Measurements from ENCODE around the gene RAB28.

Gene RAB28

DNA sequence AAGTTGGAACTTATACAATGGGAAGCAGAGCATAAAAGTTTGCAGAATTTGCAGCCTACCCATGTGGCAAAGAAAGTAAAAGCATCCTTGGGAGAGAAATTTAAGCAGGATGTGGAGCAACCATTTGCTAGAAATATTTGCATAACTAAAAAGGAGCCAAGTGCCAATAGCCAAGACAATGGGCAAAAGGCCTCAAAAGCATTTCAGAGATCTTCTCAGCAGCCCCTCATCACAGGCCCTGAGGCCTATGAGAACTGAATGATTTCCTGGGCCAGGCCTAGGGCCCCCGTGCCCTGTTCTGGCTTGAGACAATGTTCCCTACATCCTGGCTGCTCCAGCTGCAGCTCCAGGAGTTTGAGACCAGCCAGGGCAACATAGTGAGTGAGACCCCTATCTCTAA lies 25.3 kb upstream of the RAB28 start:
- DNase-seq (ENCODE audit: low spot score): no peak
- in situ Hi-C loops (cut with MboI; ENCODE audit: low sequenced_read_pairs, unreplicated experiment): no loop called here

DNA sequence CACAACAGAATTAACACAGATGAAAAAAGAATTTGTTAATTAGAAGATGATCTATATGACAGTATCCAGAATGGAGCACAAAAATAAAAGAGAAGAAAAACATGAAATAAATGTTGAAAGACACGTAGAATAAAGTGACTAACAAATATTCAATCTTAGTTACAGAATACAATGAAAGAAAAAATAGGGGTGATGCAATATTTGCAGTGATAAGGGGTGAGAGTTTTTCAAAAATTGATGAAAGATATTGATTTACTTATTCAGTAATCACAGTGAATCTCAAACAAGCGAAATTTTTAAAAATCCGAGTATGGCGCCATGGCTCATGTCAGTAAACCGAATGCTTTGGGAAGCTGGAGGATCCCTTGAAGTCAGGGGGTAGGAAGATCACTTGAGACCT lies 20.2 kb upstream of the RAB28 start:
- in situ Hi-C loops (cut with MboI; ENCODE audit: low sequenced_read_pairs, unreplicated experiment): no loop called here
- TF ChIP-seq, protein P1, sequence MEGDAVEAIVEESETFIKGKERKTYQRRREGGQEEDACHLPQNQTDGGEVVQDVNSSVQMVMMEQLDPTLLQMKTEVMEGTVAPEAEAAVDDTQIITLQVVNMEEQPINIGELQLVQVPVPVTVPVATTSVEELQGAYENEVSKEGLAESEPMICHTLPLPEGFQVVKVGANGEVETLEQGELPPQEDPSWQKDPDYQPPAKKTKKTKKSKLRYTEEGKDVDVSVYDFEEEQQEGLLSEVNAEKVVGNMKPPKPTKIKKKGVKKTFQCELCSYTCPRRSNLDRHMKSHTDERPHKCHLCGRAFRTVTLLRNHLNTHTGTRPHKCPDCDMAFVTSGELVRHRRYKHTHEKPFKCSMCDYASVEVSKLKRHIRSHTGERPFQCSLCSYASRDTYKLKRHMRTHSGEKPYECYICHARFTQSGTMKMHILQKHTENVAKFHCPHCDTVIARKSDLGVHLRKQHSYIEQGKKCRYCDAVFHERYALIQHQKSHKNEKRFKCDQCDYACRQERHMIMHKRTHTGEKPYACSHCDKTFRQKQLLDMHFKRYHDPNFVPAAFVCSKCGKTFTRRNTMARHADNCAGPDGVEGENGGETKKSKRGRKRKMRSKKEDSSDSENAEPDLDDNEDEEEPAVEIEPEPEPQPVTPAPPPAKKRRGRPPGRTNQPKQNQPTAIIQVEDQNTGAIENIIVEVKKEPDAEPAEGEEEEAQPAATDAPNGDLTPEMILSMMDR (IDR thresholded peaks at IDR 0.05; ENCODE audit: borderline replicate concordance, control extremely low read depth, extremely low read depth, insufficient read depth, missing control alignments): no peak
- no peak for DNase-seq (ENCODE audit: low spot score)

More for the DNA sequence above, 25.3 kb upstream of the RAB28 start:
- TF ChIP-seq, protein P1 (IDR thresholded peaks at IDR 0.05; ENCODE audit: borderline replicate concordance, control extremely low read depth, extremely low read depth, insufficient read depth, missing control alignments): no peak

DNA sequence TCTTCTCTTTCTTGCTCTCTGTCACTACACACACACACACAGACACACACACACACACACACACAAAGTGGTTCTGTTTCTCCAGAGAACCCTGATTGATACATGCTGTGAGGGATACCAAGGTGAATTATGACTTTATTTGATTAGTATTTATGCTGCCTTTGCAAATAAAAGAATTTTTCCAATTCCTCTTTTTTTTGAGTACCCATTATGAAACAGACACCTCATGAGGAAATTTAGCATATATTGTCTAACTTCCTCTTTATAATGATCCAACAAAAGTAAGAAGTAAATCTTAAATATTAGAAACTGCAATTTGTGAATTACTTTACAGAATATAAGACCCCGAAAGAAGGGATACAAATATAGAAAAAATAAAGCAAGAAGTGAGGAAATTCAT lies 14.3 kb upstream of the RAB28 start:
- DNase-seq (ENCODE audit: low spot score): no peak
- TF ChIP-seq, protein P1 (IDR thresholded peaks at IDR 0.05; ENCODE audit: borderline replicate concordance, control extremely low read depth, extremely low read depth, insufficient read depth, missing control alignments): no peak
- in situ Hi-C loops (cut with MboI; ENCODE audit: low sequenced_read_pairs, unreplicated experiment): no loop called here

DNA sequence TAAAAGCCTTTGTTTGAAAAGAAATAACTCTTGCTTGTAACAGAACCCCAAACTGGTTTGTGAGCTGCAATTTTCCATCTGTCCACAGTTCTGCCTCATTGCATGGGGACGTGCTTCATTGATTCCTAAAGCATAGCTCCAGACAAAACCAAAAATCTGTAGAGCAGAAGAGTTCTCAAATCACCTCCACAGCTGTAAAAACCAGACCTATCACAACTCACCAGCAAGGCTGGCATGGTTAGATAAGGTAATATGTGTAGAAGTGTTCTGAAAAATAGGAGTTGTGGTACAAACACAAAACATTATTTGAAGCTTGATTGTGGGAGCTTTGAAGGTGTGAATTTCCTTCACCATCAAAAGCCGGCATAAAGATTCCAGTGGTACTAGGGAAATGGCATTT lies 12.5 kb upstream of the RAB28 start:
- in situ Hi-C loops (cut with MboI; ENCODE audit: low sequenced_read_pairs, unreplicated experiment): no loop called here
- no peak for DNase-seq (ENCODE audit: low spot score)
- TF ChIP-seq, protein P1 (IDR thresholded peaks at IDR 0.05; ENCODE audit: borderline replicate concordance, control extremely low read depth, extremely low read depth, insufficient read depth, missing control alignments): no peak

DNA sequence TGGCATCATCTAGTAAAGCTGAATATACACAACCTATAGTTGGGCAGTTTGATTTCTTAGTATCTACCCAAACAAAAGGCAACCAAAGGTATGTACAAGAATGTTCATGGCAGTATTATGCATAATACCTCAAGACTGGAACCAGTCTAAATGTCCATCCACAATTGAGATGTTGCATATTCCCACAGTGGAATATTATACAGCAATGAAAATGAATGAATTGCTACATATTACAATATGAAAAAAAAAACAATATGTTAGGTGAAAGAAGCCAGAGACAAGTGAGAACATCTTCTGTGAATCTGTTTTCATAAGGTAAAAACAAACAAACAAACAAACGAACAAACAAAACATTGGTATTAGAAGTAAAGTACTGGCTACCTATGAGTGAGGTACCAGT lies 11.6 kb upstream of the RAB28 start:
- TF ChIP-seq, protein P1 (IDR thresholded peaks at IDR 0.05; ENCODE audit: borderline replicate concordance, control extremely low read depth, extremely low read depth, insufficient read depth, missing control alignments): no peak
- in situ Hi-C loops (cut with MboI; ENCODE audit: low sequenced_read_pairs, unreplicated experiment): no loop called here
- no peak for DNase-seq (ENCODE audit: low spot score)

DNA sequence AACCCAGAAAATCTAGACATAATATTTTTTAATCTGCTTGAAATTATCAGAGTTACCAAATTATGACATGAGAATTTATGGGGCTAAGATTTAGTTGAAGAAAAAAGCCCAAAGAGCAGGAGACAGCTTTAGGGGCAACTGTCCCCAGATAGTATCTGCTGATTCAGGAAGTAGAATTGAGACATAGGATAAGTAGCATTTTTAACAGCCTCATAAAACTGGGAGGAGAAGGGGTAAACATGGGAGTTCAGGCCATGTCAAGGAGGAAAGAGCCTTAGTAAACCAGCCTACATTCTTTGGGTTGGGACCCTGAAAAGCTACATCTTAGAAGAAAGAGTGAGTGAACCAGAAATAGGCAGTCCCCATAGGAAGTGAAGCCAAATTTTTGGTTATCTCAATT lies 9.7 kb upstream of the RAB28 start:
- DNase-seq (ENCODE audit: low spot score): no peak
- in situ Hi-C loops (cut with MboI; ENCODE audit: low sequenced_read_pairs, unreplicated experiment): no loop called here
- TF ChIP-seq, protein P1 (IDR thresholded peaks at IDR 0.05; ENCODE audit: borderline replicate concordance, control extremely low read depth, extremely low read depth, insufficient read depth, missing control alignments): no peak

DNA sequence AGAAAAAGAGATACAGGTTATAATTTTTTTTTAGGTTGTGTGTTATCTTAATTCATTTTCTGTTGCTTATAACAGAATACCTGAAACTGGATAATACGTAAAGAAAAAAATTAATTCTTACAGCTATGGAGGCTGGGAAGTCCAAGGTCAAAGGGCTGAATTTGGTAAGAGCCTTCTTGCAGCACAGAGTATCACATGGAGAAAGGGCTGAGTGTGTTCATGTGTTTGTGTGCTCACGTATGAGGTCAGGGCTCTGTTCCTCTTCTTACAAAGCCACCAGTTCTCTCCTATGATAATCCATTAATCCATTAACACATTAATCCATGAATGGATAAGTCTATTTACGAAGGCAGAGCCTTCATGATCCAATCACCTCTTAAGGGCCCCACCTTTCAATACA lies 8.6 kb upstream of the RAB28 start:
- in situ Hi-C loops (cut with MboI; ENCODE audit: low sequenced_read_pairs, unreplicated experiment): no loop called here

More for the DNA sequence above, 8.6 kb upstream of the RAB28 start:
- DNase-seq (ENCODE audit: low spot score): no peak
- TF ChIP-seq, protein P1 (IDR thresholded peaks at IDR 0.05; ENCODE audit: borderline replicate concordance, control extremely low read depth, extremely low read depth, insufficient read depth, missing control alignments): no peak
